Astrocyte (in vitro differentiated cells and primary cell): ENCODE data around the gene SLC17A6. TPM values are rescaled to one million over a fixed set of nuclear protein-coding genes. Genes with fewer than 3 reads are reported as not detected.

Experiments
- DNase-seq: peaks from one replicate; pipeline ENCODE4 v3.0.0-alpha.2; 2010; ENCODE audit warnings: low read depth
- FAIRE-seq: peaks from 2 replicates; lab custom pipeline; 2011; peaks lifted over from hg19 to GRCh38; lab: Jason Lieb, UNC
- H2AFZ ChIP-seq: 2 replicates; pipeline ENCODE4 v1.6.0; 2012; ENCODE audit warnings: low read depth, low read length, inconsistent platforms
- H3K27ac ChIP-seq: 2 replicates; pipeline ENCODE4 v1.5.1; 2011; ENCODE audit warnings: low read depth, low read length, inconsistent platforms
- H3K27me3 ChIP-seq: 2 replicates; pipeline ENCODE4 v1.6.0; 2011; ENCODE audit warnings: low read length, inconsistent platforms; ENCODE audit not compliant: insufficient read depth
- H3K36me3 ChIP-seq: 2 replicates; pipeline ENCODE4 v1.5.1; 2011; ENCODE audit warnings: low read length, inconsistent platforms; ENCODE audit not compliant: insufficient read depth
- H3K4me1 ChIP-seq: 2 replicates; pipeline ENCODE4 v1.5.1; 2011; ENCODE audit warnings: low read length, inconsistent platforms; ENCODE audit not compliant: insufficient read depth
- H3K4me2 ChIP-seq: 2 replicates; pipeline ENCODE4 v1.6.0; 2012; ENCODE audit warnings: low read length, inconsistent platforms
- H3K4me3 ChIP-seq: 2 replicates; pipeline ENCODE4 v1.5.1; 2011; ENCODE audit warnings: low read depth, mild to moderate bottlenecking, low read length, inconsistent platforms; ENCODE audit not compliant: insufficient read depth
- H3K79me2 ChIP-seq: 2 replicates; pipeline ENCODE4 v1.6.0; 2012; ENCODE audit warnings: mild to moderate bottlenecking, low read length, inconsistent platforms; ENCODE audit not compliant: insufficient read depth
- H3K9ac ChIP-seq: 2 replicates; pipeline ENCODE4 v1.6.0; 2012; ENCODE audit warnings: mild to moderate bottlenecking, low read length, inconsistent platforms
- H3K9me3 ChIP-seq: 2 replicates; pipeline ENCODE4 v1.5.1; 2012; ENCODE audit warnings: low read depth, mild to moderate bottlenecking, low read length, inconsistent platforms; ENCODE audit not compliant: insufficient read depth
- H4K20me1 ChIP-seq: 2 replicates; pipeline ENCODE4 v1.6.0; 2012; ENCODE audit warnings: low read length, inconsistent platforms; ENCODE audit not compliant: insufficient read depth
- H3K27ac Mint-ChIP-seq: one replicate; pipeline ENCODE4 v1.8.0; 2021; ENCODE audit warnings: mild to moderate bottlenecking, mixed read lengths; ENCODE audit not compliant: unreplicated experiment
- H3K27me3 Mint-ChIP-seq: one replicate; pipeline ENCODE4 v1.8.0; 2021; ENCODE audit warnings: low read depth, mixed read lengths; ENCODE audit not compliant: unreplicated experiment
- H3K36me3 Mint-ChIP-seq: one replicate; pipeline ENCODE4 v1.8.0; 2021; ENCODE audit warnings: low read depth, mixed read lengths; ENCODE audit not compliant: unreplicated experiment
- H3K4me1 Mint-ChIP-seq: one replicate; pipeline ENCODE4 v1.8.0; 2021; ENCODE audit warnings: low read depth, mixed read lengths; ENCODE audit not compliant: unreplicated experiment
- H3K4me3 Mint-ChIP-seq: one replicate; pipeline ENCODE4 v1.8.0; 2021; ENCODE audit warnings: mild to moderate bottlenecking, moderate library complexity, mixed read lengths; ENCODE audit not compliant: unreplicated experiment
- H3K9me3 Mint-ChIP-seq: one replicate; pipeline ENCODE4 v1.8.0; 2021; ENCODE audit warnings: mild to moderate bottlenecking, mixed read lengths; ENCODE audit not compliant: unreplicated experiment
- CTCF ChIP-seq: IDR thresholded peaks from 2 replicates; pipeline ENCODE4 v1.5.1; 2011; ENCODE audit warnings: low read depth, mild to moderate bottlenecking, inconsistent platforms, low read length, moderate library complexity; ENCODE audit not compliant: insufficient read depth
- EZH2 ChIP-seq: IDR thresholded peaks from 2 replicates; pipeline ENCODE4 v1.6.1; 2012; ENCODE audit warnings: mild to moderate bottlenecking, low read length, inconsistent platforms; ENCODE audit not compliant: insufficient read depth
- total RNA-seq: library from RNA; stranded (reverse); gene quantifications from 2 replicates; pipeline ENCODE4 v1.2.1, GENCODE V29; 2021

Gene SLC17A6
- total RNA-seq, 1 donor from 2014 or later = not detected

- Histone ChIP-seq H3K27me3 (no peaks in the 10 kb centered on the region), H2AFZ (no peak overlapping the region), H3K79me2 (no peaks in the 10 kb centered on the region), H3K36me3 (no peaks in the 10 kb centered on the region), H3K4me2 (no peak overlapping the region), H3K9ac (no peak overlapping the region), H3K4me3 (no peak overlapping the region), H3K9me3 (no peaks in the 10 kb centered on the region), H3K4me1 (no peaks in the 10 kb centered on the region), H4K20me1 (no peaks in the 10 kb centered on the region), H3K27ac (no peak overlapping the region)
- H3K4me3 Mint-ChIP-seq = no peak overlapping the region
- H3K9me3 Mint-ChIP-seq = no peaks in the 10 kb centered on the region
- H3K36me3 Mint-ChIP-seq = no peaks in the 10 kb centered on the region
- no peak for FAIRE-seq
- no peaks in the 10 kb centered on the region for H3K27me3 Mint-ChIP-seq
- H3K4me1 Mint-ChIP-seq = peaks cover 2% of the 10 kb centered on the region
- H3K27ac Mint-ChIP-seq = no peak overlapping the region
- TF ChIP-seq CTCF (no peak), EZH2 (no peak)
- DNase-seq = no peak
Measured at GRCh38 chr11:22407921-22408320, 69.7 kb downstream of the SLC17A6 start.

GRCh38 chr11:22415476-22415875 lies 77.3 kb downstream of the SLC17A6 start:
- H3K9ac ChIP-seq = no peak overlapping the region
- H3K4me1 Mint-ChIP-seq = peaks cover 2% of the 10 kb centered on the region
- no peaks in the 10 kb centered on the region for H3K27me3 Mint-ChIP-seq

More at GRCh38 chr11:22415476-22415875, 77.3 kb downstream of the SLC17A6 start:
- H4K20me1 ChIP-seq = no peaks in the 10 kb centered on the region
- H2AFZ ChIP-seq = no peak overlapping the region
- Mint-ChIP-seq H3K27ac (no peak overlapping the region), H3K9me3 (no peaks in the 10 kb centered on the region), H3K4me3 (no peak overlapping the region), H3K36me3 (no peaks in the 10 kb centered on the region)
- peak; percentile 10 for DNase-seq
- H3K36me3 ChIP-seq = no peaks in the 10 kb centered on the region
- H3K9me3 ChIP-seq = no peaks in the 10 kb centered on the region
- no peak overlapping the region for H3K27ac ChIP-seq
- H3K4me1 ChIP-seq = no peaks in the 10 kb centered on the region
- no peak overlapping the region for H3K4me3 ChIP-seq
- no peaks in the 10 kb centered on the region for H3K79me2 ChIP-seq
- TF ChIP-seq CTCF (no peak), EZH2 (no peak)
- no peak for FAIRE-seq
- H3K4me2 ChIP-seq = no peak overlapping the region
- no peaks in the 10 kb centered on the region for H3K27me3 ChIP-seq
